GM18867 (cell line): Measurements from ENCODE around the gene SNRPA1.
"Not testable (repeated sequence)": the region's sequence is repeated elsewhere in the genome, so short reads cannot be mapped to it uniquely, and the experiment has no call there.

Experiments
- ATAC-seq: cut with Tn5 transposase; IDR thresholded peaks from one replicate; pipeline ENCODE4 v1.9.1; 2021; ENCODE audit warnings: mild to moderate bottlenecking, moderate library complexity; ENCODE audit not compliant: unreplicated experiment

SNRPA1 gene

GRCh38 chr15:101296418-101297405 is 1.7 kb upstream of the SNRPA1 start:
- no peak for ATAC-seq

- ATAC-seq: no peak
These were observed 636 bp upstream of the SNRPA1 start for GRCh38 chr15:101295607-101296161.

- no peak for ATAC-seq
These were observed 1.9 kb downstream of the SNRPA1 start for GRCh38 chr15:101293122-101293521.

GRCh38 chr15:101288905-101289513 is 6.0 kb downstream of the SNRPA1 start:
- no peak for ATAC-seq

GRCh38 chr15:101287342-101287741 is 7.7 kb downstream of the SNRPA1 start:
- not testable (repeated sequence) for ATAC-seq

GRCh38 chr15:101286471-101287114 is 8.5 kb downstream of the SNRPA1 start:
- no peak for ATAC-seq

- ATAC-seq: no peak
These were observed 11.1 kb downstream of the SNRPA1 start for GRCh38 chr15:101283931-101284330.

- no peak for ATAC-seq
These were observed 15.0 kb downstream of the SNRPA1 start for GRCh38 chr15:101280007-101280406.

GRCh38 chr15:101277943-101278564 is 17.0 kb downstream of the SNRPA1 start:
- ATAC-seq: no peak

GRCh38 chr15:101277038-101277822 is 17.8 kb downstream of the SNRPA1 start, which contains the start of gene SELENOS:
SELENOS (minus strand) TSS chr15:101277485; CDS start chr15:101277417, 68 bp downstream.
- ATAC-seq: peak; percentile 87

- ATAC-seq: peak; percentile 48
These were observed 18.5 kb downstream of the SNRPA1 start for GRCh38 chr15:101276501-101277037.

GRCh38 chr15:101275018-101275417 is 20.0 kb downstream of the SNRPA1 start:
- peak; percentile 40 for ATAC-seq

- no peak for ATAC-seq
These were observed 21.5 kb downstream of the SNRPA1 start for GRCh38 chr15:101273534-101273933.

- no peak for ATAC-seq
These were observed 22.5 kb downstream of the SNRPA1 start for GRCh38 chr15:101272584-101272983.

GRCh38 chr15:101269479-101270223 is 25.4 kb downstream of the SNRPA1 start:
- ATAC-seq: no peak

- ATAC-seq: no peak
These were observed 27.5 kb downstream of the SNRPA1 start for GRCh38 chr15:101267320-101268104.

GRCh38 chr15:101266787-101267186 is 28.3 kb downstream of the SNRPA1 start:
- no peak for ATAC-seq

GRCh38 chr15:101266034-101266433 is 29.0 kb downstream of the SNRPA1 start:
- ATAC-seq: no peak
